Stimulated activated CD4-positive, alpha-beta T cell treated with anti-CD3 and anti-CD28 coated beads, Interleukin-4, amount 100 ng/mL, for 4 hours (primary cell): ENCODE data around the gene KIF9.
"Not testable (repeated sequence)": the region's sequence is repeated elsewhere in the genome, so short reads cannot be mapped to it uniquely, and the experiment has no call there.

Experiments
- DNase-seq, 2 experiments: peaks; one replicate each; pipeline ENCODE4 v3.0.0-alpha.2; 2020

Gene KIF9

DNA sequence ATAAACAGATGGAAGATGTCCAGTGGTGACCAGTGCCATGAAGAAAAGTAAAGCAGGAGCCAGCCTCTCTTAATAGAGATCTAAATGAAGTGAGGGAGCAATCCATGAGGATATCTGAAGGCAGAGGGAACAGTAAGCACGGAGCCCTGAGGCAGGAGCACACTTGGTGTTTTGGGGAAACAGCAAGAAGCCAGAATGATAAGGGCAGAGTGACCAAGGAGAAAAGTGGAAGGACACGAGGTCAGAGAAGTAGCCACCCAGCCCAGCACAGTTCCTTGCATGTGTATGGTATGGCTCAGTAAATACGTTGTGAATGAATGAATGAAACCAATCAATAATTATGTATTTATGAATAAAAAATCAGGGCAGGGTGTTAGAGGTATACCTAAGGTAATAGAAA is 11.8 kb upstream of the KIF9 start:
- DNase-seq, result no peak

DNA sequence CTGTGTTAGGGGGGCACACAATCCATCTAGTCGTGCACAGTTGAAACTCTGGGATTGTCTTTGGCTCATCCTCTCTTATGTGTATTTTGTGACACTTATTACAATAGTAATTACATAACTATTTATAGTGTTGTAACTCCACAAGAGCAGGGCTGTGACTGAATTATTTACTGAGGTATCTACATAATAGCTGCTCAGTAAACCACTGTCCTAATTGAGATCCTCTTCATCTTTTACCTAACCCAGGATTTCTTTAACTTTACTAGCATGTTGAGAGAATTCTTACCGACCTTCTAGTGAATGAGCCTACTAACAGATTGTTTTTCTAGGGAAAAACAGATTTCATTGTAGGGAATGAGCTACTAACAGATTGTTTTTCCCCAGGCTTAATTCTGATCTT is 11.2 kb upstream of the KIF9 start:
- no peak for DNase-seq

DNA sequence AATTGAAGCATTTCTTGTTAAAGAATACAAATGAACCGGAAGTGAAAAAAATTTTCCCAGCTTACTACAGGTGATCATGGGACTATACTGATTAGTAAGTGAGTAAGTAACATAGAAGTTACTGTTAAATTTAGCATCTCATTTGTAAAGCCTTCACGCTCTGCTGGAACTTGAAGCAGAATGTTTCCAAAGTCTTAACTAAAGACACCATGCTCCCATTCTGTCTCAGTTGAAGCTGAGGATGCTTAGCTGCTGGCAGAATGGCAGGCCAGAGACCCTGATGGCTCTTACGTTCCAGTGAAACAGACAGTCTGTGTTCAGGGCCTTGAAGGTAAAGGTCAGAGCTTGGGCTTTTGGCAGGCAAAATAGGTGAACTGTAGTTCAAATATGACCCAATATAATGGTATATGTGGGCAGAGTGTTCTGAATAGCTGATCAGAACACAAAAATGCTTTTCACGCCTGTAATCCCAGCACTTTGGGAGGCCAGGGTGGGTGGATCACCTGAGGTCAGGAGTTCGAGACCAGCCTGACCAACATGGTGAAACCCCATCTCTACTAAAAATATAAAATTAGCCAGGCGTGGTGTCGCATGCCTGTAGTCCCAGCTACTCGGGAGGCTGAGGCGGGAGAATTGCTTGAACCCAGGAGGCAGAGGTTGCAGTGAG is 9.3 kb upstream of the KIF9 start:
- DNase-seq, result not testable (repeated sequence)

DNA sequence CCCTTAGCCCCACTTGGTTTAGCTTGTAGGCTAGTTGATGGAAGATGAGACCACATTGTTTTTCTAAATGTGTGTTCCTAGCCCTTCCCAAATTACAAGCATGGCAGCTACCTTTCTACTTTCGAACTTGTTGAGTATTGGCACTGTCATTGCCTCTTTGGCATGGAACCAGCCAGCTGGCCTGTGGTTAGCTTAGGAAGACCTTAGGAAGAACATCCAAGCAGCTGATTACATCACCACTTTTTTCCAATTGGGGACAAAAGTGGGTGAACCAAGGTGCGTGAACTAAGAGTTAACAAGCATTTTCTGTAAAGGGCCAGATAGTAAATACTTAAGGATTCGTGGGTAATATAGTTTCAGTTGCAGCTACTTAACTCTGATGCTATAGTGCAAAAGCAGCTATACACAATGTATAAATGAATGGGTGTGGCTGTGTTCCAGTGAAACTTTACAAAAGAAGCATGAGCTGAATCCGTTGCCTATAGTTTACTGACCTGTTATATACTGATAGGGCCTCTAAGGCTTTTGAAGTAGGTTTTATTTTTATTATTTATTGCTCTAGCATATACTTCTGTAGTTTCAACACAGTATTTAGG is 8.7 kb upstream of the KIF9 start:
- DNase-seq, result no peak

DNA sequence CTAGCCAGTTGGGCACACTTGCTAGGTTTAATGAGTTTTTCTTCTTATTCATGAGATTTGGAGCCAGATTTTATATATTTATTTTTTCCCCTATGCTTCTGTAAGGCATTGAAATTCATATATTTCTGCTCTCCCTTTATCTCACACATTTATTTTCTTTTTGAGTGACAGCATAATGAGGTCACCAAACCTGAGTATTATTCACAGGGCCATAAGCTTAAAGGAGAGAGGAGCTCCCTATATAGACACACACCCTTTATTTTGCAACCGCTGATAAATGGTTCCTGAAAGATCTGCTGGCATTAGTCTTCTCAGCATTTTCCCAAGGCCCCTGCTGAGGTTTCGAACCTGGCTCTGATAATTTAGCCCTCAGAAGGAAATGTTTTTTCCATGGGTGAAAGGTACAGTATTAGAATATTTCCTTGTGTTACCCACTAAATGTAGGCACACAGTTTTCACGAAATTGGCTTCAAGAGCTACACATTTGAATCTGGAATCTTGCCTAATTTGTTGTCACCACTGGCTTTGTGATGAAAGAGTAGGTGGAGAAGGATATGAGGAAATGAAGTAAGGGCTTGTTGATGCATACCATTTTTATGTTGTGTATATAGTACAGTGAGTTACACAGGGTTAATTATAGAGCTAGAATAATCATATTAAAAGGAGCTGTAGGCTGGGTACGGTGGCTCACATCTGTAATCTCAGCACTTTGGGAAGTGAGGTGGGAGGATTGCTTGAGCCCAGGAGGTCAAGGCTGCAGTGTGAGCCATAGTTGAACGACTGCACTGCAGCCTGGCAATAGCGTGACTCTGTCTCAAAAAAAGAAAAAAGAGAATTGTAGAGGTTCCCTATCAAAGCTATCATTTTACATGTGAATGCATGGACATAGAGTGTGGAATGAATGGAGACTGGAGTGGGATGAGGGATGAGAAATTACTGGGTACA is 6.6 kb upstream of the KIF9 start:
- no peak for DNase-seq

DNA sequence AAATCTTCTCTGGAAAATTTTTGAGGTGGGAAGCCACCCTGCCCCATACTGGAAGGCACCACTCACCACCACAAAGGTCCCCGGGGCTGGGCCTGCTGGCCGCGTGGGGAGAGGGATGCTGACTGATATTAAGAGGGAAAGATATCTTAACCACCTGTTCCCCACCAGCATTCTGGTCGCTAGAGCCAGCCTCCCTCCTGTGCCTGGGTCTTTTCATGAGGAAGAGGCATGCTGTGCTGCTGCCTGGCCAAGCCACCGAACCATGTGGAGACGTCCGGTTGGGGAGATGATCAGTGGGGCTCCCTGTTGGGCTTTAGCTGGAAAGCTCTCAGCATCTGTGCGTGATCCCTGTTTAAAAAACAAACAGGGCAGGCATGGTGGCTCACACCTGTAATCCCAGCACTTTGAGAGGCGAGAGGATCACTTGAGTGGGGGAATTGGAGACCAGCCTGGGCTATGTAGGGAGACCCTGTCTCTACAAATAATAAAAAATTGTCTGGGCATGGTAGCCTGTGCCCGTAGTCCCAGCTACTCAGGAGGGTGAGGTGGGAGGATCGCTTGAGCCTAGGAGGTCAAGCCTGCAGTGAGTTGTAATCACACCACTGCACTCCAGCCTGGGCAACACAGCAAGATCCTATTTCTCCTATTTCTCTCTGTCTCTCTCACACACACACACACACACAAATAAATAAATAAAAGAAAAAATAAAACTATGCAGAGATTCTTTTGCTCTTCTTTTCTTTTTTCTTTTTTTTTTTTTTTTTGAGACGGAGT is 1.2 kb upstream of the KIF9 start:
- peak; percentile 8 for DNase-seq

DNA sequence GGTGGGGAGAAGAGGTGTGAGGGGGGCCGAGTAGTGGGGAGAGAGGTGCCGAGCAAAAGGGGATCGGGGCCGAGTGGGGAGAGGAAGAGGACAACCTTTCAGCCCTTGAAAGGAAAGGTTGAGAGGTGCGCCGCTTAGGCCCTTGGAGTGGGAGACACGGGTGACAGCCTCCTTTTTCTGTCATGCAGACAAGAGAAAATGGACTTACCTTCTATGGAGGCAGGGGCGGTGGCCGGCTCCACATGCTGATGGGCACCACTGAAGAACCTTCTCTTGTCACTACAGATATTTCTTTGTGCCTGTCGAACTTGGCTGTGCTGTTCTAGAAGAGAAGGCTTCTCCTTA is 566 bp upstream of the KIF9 start:
- DNase-seq, result peak; percentile 16 to 21

DNA sequence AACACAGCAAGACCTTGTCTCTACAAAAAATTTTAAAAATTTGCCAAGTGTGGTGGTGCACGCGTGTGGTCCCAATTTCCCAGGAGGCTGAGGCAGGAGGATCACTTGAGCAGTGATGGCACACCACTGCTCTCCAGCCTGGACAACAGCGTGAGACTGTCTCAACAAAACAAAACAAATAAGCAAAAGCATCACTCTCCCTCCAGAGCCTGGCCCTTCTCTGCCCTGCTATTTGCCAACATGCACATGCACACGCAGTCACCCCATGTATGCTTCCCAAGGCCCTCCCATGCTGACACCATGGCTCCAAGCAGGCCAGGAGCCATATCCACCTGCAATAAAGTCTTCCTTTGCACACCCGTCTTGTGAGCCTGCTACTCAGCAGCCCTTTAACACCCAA is 2.1 kb downstream of the KIF9 start:
- DNase-seq, result no peak

DNA sequence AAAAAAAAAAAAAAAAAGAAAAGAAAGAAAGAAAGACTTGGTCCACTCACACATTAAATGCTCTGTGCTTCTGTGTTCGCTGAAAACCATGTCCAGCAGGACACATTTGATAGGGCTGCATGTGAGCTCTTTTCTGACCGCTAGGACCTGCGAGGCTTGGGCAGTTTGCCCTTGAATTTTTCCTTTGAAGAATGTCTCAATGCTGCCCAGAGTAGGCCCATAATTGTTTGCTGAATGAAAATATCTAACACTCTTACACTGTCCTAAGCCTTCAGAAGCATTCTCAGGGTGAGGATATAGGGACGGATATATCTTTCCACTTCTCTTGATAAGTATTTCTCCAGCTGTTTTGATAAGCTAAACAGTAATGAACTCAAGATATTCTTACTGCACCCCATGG is 6.0 kb downstream of the KIF9 start:
- no peak for DNase-seq

DNA sequence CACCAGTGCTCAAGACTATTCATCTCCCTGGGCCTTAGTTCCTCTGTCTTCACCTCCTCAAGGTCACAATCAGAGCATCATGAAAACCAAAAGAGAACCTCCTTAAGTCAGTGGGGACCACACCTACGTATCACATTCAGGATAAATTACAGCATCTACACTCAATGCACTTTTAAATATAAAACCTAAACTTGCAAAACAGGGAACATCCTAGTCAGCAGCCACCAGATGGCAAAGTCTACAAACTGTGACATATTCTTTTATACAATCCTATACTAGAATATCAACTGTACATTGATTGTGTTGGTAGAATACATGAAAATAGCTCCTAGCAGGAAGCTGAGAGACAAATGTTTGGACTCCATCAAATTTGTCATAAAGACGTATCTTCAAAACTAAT is 7.9 kb downstream of the KIF9 start:
- DNase-seq, result no peak

DNA sequence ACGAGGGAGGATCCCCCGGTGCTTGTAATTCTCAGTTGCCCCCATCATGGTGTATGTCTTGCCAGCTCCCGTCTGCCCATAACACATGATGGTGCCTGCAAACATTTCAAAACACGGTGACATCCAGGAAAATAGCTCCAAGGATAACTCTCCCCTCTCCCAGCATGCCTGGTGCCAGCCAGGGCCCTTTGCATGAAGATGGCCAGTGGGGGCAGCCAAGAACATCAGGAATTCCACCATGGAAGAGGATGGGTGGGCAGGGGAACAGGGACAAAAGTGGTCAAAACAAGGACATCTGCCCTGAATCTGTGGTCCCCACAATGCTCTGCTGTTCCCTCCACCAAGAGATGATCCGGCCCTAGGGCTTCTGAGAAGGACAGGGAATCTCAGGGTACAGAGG is 9.0 kb downstream of the KIF9 start:
- DNase-seq, result no peak

DNA sequence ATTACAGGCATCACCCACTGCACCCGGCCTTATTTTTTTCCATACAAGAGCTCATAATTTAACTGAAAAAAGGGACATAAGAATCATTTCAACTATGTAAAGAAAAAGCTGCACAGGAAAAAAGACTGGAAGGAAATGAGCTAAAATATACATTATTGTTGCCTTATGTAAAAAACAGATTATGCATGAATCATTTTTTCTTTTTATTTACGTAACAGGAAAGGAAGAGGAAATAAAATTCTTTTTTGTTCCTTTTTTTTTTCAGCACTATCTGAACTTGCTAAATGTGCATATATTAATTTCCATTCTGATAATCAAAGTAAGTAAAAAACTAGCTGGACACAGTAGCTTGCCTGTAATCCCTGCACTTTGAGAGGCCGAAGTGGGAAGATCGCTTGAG is 12.1 kb downstream of the KIF9 start:
- no peak for DNase-seq

DNA sequence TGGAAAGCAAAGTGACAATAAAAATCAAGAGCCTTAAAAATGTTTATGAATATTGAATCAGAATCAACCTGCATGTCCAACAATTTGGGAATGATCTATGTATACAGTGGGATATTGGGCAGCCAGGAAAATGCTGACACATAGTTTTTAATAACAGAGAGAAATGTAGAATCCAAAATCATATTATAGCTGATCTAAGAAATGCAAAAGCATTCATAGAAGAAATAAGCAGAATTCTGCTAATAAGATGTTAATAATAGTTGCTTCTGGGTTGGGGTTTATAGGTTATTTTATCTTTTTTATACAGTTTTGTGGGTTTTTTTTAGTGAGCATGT is 15.1 kb downstream of the KIF9 start:
- no peak for DNase-seq

DNA sequence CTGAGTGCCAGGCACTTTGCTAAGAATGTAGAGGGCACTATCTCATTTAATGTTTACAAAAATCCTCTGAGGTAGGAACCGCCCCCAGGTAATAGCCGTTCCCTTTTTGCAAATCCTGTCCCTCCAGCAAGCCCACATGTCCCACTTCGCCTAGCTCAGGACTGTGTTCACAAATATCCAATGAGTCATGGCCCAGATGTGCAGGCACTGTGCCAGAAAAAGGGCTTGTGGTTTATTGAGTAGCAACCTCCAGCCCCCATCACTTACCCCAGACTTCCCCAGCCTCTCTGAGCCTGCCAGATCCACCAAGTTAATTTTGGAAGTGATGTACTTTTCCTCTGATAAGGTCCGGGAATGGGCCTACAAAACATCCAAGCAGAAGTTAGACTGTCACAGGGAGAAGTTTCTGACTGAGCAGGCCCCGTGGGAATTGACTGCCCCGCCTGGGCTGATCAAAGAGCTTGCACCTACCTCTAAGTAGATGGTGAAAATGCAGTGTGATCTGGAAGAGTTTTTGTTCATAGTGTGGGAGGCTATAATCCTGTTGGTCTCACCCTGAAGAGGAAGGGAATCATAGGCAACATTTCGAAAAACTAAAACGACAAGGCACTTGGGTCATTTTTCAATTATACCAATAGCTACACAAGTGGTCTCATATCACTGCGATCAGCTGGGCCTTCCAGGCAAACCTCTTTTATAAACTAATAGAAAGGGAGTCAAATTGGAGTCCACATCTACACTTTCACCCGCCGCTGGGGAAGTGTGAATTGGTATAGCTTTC is 15.7 kb downstream of the KIF9 start:
- DNase-seq, result peak; percentile 16 to 52

DNA sequence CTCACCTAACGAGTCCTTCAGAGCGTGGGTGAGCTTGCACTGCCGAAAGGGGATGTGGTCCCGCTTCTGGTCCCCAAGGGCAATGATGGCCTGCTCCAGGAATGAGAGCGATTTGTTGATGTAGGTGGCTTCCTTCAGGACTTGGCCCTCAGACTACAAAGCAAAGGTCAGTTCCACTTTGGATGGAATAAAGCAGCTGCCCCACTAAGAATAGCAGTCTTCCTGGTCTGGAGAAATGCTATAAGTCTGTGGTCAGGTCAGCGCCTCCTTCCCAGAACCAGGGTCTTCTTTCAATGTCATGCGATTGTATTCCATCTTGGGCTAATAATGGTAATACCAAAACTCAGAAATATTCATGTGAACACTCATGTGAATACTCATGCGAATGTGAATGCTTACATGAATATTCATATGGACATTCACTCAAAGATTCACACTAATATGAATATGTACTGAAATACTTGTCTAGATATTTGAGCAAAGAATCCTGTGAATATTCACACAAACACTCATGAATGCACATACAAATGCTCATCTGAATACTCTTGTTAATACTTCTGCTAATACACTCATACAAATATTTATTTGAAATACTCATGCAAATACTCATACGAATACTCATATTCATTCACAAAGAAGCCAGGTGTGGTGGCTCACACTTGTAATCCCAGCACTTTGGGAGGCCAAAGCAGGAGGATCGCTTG is 16.7 kb downstream of the KIF9 start:
- DNase-seq, result no peak

DNA sequence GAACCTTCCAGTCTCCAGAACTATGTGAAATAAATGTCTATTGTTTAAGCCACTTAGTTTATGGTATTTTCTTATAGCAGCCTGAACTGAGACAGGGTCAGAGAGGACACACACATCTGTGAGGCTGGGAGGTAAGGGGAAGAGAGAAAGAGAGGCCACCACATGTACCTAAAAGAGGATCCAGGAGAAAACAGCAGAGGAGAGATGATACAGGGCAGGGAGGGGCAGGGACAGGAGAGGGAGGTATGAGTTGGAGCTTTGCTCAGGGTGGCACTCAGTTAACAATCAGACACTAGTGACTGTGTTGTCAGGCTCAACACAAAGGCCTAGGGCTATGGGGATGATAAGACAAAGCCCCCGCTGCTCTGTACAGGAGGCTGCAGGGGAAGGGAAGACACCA is 17.6 kb downstream of the KIF9 start:
- no peak for DNase-seq

DNA sequence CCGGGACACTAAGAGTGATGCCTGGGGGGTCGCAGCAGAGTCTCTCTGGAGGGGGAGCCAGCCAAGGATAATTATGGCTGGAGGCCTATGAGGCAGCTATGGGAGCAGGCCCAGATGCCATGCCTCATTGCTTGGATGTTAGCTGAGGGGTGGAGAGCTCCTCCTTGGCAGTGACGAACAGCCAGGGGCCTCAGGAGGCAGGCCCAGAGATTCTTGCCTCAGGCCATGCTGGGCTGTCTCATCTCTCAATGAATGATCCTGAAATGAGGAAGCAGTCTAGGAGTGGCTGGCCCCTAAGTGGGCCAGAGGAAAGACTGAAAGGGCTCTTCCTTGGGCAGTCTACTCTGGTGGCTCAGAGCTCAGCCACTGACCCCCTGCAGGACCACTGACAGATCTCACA is 21.3 kb downstream of the KIF9 start:
- no peak for DNase-seq

DNA sequence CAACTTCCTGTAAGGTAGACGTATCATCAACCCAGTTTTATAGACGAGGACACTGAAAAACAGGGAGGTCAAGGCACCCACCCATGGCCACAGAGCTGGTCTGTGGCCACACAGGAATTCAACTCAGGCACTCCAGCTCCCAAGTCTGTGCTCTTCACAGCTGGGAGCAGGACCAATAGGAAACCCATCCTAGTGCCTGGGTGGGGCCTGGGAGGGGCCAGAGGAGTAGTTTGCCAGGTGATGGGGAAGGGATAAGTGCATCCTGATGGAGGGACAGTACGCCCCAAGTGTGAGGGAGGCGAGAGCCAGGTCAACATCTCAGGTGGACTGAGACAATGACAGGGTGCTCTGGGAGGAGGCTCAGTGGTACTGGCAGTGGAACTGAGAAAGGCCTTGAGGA is 22.0 kb downstream of the KIF9 start:
- no peak for DNase-seq

DNA sequence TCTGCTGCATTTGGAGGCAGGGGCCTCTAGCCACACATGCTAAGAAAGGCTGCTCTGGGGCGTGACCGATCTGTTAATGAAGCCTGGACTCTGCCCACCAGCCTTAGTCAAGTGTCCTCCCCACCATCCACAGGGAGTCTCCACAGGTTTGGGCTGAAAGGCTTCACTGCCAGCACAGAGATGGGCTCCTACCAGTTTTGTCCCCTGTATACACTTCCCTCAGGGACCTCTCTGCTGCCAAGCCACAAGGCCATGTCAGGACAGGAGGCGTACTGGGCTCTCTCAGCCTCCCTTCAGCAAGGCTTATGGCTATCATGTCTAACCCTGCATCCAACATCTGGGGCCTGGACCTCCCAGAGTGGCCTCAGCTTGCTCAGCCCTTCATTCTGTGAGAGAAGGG is 23.5 kb downstream of the KIF9 start:
- DNase-seq, result no peak

DNA sequence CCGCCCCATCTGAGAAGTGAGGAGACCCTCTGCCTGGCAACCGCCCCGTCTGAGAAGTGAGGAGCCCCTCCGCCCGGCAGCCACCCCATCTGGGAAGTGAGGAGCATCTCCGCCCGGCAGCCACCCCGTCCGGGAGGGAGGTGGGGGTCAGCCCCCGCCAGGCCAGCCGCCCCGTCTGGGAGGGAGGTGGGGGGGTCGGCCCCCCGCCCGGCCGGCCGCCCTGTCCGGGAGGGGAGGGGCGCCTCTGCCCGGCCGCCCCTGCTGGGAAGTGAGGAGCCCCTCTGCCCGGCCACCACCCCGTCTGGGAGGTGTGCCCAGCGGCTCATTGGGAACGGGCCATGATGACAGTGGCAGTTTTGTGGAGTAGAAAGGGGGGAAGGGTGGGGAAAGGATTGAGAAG is 26.3 kb downstream of the KIF9 start:
- DNase-seq, result not testable (repeated sequence)

DNA sequence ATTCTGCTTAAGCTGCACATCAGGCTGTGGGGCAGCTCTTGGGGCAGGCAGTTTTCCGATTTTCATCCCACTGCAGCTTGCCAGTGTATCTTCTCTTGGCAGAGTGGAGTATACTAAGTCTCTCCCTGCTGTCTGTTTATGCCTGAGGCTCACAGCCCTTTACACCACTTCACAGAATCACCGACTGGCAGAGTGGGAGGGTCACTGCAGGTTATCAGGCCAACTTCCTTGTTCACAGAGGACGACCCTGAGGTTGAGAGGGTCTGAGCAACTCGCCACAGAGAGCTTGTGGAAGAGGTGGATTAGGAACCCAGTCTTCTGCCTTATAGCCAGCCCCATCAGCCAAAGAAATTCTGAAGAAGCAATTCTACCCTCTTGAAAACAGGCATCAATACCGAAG is 30.9 kb downstream of the KIF9 start:
- DNase-seq, result no peak

DNA sequence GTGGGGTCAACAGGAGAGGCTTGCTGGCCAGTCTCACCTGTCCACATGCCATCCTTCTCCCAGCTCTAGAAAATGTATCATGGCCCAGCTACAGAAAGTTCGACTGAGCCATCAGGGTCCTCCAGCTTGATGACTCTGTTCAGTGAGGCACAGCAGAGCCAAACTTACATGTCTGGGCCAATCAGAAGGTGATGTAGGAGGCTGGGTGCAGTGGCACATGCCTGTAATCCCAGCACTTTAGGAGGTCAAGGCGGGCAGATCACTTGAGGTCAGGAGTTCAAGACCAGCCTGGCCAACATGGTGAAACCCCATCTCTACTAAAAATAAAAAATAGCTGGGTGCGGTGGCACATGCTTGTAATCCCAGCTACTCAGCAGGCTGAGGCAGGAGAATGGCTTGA is 31.5 kb downstream of the KIF9 start:
- DNase-seq, result not testable (repeated sequence)
